Activated CD4-positive, alpha-beta T cell treated with anti-CD3 and anti-CD28 coated beads for 4 hours (primary cell): ENCODE data around the gene LZTR1.
A peak's percentile ranks its signal among the peaks of the same experiment; 100 is the strongest.
"Not testable (repeated sequence)": the region's sequence is repeated elsewhere in the genome, so short reads cannot be mapped to it uniquely, and the experiment has no call there.

Source experiments
- DNase-seq, 2 donors: peaks; one replicate each; pipeline ENCODE4 v3.0.0-alpha.2; 2020

Gene LZTR1

GRCh38 chr22:21042978-21043859 is 61.1 kb downstream of the LZTR1 start:
- DNase-seq: no peak

DNA sequence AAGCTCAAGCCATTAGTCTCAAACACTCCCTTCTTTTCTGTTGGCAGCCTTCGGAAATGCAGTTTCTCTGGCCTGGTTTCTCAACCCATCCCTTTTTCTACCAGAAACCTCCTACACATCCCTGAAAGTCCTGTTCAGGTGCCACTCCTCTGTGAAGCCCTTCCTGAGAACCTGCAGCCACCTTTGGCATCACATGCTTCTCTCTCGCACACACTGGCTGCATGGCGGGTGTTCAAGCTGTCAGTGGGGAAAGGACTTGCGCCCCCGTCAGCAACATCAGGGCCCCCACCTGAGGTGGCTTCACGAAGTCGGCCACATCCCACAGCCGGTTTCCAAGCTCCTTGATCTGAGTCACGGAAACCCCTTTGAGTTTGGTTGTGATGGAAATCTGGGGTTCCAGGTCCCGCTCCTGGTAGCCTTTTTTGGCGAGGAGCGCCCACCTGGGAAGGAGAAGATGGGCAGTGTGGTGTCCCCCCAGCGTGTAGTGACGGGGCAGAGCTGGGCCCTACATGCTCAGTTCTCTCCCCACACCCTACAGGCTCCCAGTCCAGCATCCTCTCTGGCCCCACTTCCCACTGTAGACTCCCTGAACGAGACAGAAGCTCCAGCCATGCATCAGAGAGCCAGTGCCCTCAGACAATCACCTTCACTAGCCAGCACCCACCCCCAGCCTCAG is 61.9 kb downstream of the LZTR1 start:
- DNase-seq: no peak

- DNase-seq: no peak
Observed at GRCh38 chr22:21044931-21045584, 63.0 kb downstream of the LZTR1 start.

DNA sequence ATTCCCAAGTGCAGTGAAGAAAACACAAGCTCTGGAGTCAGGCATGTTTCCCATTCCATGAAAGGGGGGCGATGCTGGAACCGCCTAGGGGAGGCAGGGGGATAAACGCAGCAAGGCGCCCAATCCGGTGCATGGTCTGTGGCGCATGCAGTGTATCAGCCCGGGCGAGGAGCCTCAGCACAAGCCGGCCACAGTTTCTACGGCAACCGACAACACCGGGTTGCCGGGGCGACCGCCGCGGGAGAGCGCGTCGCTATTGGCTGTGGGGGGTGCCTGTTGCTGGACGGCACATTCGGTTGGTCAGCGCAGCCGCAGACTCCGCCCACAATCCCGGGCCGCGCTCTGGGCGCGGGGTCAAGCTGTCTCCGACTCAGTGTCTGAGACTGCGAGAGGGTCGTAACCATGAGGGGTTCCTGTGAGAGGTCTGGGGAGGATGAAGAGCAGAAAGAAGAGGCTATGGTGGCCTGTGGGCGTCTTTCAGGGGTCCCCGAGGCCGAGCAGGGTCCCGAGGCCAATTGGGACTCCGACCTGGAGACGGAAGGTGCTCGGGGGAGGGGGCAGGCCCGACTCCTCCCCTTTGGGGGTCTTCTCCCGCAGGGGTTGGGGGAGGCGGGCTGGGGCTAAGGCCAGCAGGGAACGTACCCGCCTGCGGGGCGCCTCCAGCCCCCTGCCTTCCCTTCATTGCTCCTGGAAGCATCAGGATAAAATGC is 63.6 kb downstream of the LZTR1 start, which contains the start of gene LRRC74B:
LRRC74B (plus strand) TSS at position 362 of the 710 bp plus-strand sequence; CDS start at position 403, 41 bp downstream.
- peak; percentile 41 to 48 for DNase-seq

DNA sequence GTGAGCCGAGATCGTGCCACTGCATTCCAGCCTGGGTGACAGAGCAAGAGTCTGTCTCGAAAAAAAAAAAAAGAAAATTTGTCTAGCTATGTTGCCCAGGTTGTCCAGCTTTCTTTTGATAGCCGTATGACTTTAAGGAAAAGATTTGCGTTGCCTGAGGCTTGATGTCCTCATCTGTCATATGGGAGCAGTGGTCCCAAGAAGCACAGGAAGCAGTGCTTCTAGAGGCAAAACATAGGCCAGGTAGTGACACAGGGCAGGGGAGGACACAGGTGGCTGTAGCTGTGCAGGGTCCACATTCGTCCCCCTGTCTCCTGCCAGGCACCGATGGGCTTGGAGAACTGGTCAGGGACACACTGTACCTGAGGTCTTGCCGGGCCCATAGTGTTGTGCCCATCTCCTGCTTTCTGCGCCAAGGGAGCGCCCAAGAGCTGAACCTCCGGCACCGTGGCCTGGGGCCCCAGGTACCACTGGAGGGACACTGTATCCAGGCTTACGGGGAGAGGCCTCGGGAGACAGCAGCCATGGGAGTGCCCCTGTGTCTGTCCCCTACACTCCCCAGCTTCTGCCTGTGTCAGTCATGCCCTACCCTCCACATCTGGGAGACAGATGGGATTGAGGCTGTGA is 65.1 kb downstream of the LZTR1 start:
- DNase-seq: no peak

- no peak for DNase-seq
Observed at GRCh38 chr22:21047730-21048129, 65.6 kb downstream of the LZTR1 start.

DNA sequence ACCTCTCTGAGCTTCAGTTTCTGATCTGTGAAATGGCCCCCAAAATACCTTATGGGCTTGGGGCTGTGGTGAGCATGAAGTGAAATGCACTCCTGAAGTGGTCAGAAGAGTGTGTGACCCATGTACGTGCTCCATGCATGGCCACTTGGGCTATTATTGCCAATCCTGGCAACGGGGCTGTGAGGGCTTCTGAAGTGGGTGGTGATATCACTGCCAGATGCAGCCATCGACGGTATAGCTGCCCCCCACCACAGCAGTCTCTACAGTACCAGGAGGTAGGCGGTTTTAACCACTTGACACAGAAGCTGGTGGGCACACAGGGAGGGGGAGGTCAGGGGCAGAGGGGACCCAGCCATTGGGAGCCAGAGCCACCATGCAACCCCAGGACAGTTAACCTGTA is 66.4 kb downstream of the LZTR1 start:
- DNase-seq: not testable (repeated sequence)
